SH-SY5Y (cell line): ENCODE measurements around the gene TMEM130.

ENCODE experiments used
- GATA2 ChIP-seq: IDR thresholded peaks from 2 replicates; pipeline ENCODE4 v1.6.1; 2011; ENCODE audit warnings: mild to moderate bottlenecking, low read depth, low read length
- GATA3 ChIP-seq: IDR thresholded peaks from 2 replicates; pipeline ENCODE4 v1.6.1; 2011; ENCODE audit warnings: low read depth, mild to moderate bottlenecking, low read length, moderate library complexity

DNA sequence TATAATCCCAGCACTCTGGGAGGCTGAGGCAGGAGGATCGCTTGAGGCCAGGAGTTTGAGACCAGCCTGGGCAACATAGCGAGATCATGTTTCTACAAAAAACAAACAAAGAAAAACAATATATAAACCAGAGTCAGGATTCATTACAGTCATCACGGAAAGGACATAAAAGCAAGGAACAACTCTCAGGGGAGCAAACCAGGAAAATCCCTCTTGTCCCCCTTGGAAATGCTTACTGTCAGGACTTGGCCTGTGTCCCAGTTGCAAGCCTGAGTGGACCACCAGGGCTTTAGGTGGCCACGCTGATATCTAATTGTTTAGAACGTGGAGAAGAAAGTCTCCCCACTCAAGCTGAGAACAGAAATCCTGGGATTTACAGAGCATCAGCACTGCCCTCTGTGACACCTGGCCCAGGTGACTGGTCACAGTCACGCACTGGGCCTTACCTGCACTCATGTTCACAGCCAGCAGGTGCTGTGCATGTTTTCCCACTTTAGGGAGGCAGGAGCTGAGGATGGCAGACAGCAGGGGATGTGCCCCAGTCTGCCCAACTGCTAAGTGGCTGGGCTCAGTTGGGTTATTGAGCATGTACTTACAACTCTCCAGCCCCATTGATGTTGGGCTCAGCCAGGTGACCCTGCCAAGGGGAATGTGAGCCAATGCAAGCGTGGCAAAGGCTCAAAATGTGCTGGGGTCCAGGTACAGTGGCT, 60.9 kb downstream of the TMEM130 start:
- TF ChIP-seq GATA3 = no peak
- TF ChIP-seq GATA2 = no peak
